Breast epithelium (tissue), 3 donors: ENCODE measurements around the gene CCL26.

Experiments used
- POLR2A ChIP-seq: fragments of 450-650 bp; IDR thresholded peaks from one replicate; pipeline ENCODE4 v1.6.1; 2016; ENCODE audit warnings: antibody characterized with exemption, mild to moderate bottlenecking, moderate library complexity
- POLR2AphosphoS5 ChIP-seq, 3 donors: sonication (generic); formaldehyde crosslinking; IDR thresholded peaks; one replicate each; pipeline ENCODE4 v1.6.1; 2017; ENCODE audit warnings: antibody characterized with exemption in 3 of 3
- TF ChIP-seq, protein P1 (sequence below), 3 donors: fragments of 450-650 bp; IDR thresholded peaks; one replicate each; pipeline ENCODE4 v1.5.1; 2016 to 2017; ENCODE audit warnings: antibody characterized with exemption in 3 of 3, mild to moderate bottlenecking in 3 of 3, moderate library complexity in 3 of 3

GRCh38 chr7:75806560-75807307 is 34.7 kb upstream of the CCL26 start:
- TF ChIP-seq, protein P1, sequence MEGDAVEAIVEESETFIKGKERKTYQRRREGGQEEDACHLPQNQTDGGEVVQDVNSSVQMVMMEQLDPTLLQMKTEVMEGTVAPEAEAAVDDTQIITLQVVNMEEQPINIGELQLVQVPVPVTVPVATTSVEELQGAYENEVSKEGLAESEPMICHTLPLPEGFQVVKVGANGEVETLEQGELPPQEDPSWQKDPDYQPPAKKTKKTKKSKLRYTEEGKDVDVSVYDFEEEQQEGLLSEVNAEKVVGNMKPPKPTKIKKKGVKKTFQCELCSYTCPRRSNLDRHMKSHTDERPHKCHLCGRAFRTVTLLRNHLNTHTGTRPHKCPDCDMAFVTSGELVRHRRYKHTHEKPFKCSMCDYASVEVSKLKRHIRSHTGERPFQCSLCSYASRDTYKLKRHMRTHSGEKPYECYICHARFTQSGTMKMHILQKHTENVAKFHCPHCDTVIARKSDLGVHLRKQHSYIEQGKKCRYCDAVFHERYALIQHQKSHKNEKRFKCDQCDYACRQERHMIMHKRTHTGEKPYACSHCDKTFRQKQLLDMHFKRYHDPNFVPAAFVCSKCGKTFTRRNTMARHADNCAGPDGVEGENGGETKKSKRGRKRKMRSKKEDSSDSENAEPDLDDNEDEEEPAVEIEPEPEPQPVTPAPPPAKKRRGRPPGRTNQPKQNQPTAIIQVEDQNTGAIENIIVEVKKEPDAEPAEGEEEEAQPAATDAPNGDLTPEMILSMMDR (IDR thresholded peaks at IDR 0.05) = no peak
- no peak for TF ChIP-seq POLR2A
- TF ChIP-seq POLR2AphosphoS5 (IDR thresholded peaks at IDR 0.05) = no peak
